ENCODE results near the gene NDUFAF8. TPM values are rescaled to one million over a fixed set of nuclear protein-coding genes. Genes with fewer than 3 reads are reported as not detected.

Gene NDUFAF8
- total RNA-seq, 1 donor from 2014 or later = 45.9 TPM

DNA sequence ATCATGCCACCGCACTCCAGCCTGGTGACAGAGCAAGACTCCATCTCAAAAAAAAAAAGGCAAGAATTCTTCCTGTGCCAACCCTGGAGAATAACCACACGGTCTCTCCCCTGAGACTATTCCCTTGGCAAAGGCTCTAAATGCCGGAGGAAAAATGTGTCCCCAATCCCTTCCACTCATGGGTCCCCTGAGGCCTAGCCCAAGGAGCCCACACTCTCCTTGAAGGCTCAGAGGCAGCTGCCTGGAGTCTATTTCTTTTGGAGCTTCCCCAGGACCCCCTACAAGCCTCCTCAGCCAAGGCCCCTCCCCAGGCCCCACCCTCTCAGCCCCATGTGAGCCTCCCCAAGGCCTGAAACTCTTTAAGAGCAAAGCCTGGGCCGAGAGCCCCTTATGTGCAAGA lies 33.0 kb upstream of the NDUFAF8 start:
- no peak for TF ChIP-seq CTCF (IDR thresholded peaks at IDR 0.05; ENCODE audit: insufficient read depth, low read length, poor library complexity, severe bottlenecking)
- Histone ChIP-seq H3K36me3 (ENCODE audit: control insufficient read depth, insufficient read depth, low read length) (no peaks in the 10 kb centered on the region), H3K27me3 (ENCODE audit: control insufficient read depth, insufficient read depth, low read length) (no peaks in the 10 kb centered on the region), H3K4me3 (ENCODE audit: low read depth, low read length) (no peak overlapping the region)
- no peak for DNase-seq (ENCODE audit: low read depth)

DNA sequence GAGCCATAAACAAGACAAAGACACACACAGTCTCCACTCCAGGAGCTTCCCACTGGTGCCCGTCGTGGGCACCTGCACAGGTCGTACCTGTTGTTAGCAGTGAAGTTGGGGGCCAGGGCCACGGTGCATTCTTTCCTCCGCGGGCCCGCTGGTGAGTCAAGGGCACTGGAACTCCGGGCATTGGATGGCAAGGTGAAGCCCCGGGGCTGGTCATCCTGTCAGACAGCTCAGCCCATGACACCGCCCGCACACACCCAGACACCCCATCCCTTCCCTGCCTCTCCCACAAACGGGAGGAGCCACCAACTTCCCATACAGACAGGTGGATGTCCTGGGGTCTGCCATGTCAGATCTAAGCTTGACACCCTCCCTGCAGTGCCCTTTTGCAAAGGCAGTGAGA lies 32.5 kb upstream of the NDUFAF8 start:
- Histone ChIP-seq H3K4me3 (ENCODE audit: low read depth, low read length) (no peak overlapping the region), H3K27me3 (ENCODE audit: control insufficient read depth, insufficient read depth, low read length) (no peaks in the 10 kb centered on the region), H3K36me3 (ENCODE audit: control insufficient read depth, insufficient read depth, low read length) (no peaks in the 10 kb centered on the region)
- no peak for DNase-seq (ENCODE audit: low read depth)
- TF ChIP-seq CTCF (IDR thresholded peaks at IDR 0.05; ENCODE audit: insufficient read depth, low read length, poor library complexity, severe bottlenecking) = no peak

GRCh38 chr17:81207610-81208581 lies 31.2 kb upstream of the NDUFAF8 start:
- Histone ChIP-seq H3K4me3 (ENCODE audit: low read depth, low read length) (no peak overlapping the region), H3K27me3 (ENCODE audit: control insufficient read depth, insufficient read depth, low read length) (no peaks in the 10 kb centered on the region), H3K36me3 (ENCODE audit: control insufficient read depth, insufficient read depth, low read length) (no peaks in the 10 kb centered on the region)
- DNase-seq (ENCODE audit: low read depth) = no peak
- TF ChIP-seq CTCF (IDR thresholded peaks at IDR 0.05; ENCODE audit: insufficient read depth, low read length, poor library complexity, severe bottlenecking) = no peak

- no peak for DNase-seq (ENCODE audit: low read depth)
- Histone ChIP-seq H3K36me3 (ENCODE audit: control insufficient read depth, insufficient read depth, low read length) (no peaks in the 10 kb centered on the region), H3K27me3 (ENCODE audit: control insufficient read depth, insufficient read depth, low read length) (no peaks in the 10 kb centered on the region), H3K4me3 (ENCODE audit: low read depth, low read length) (no peak overlapping the region)
- no peak for TF ChIP-seq CTCF (IDR thresholded peaks at IDR 0.05; ENCODE audit: insufficient read depth, low read length, poor library complexity, severe bottlenecking)
These were observed 30.5 kb upstream of the NDUFAF8 start for GRCh38 chr17:81208651-81209050.

DNA sequence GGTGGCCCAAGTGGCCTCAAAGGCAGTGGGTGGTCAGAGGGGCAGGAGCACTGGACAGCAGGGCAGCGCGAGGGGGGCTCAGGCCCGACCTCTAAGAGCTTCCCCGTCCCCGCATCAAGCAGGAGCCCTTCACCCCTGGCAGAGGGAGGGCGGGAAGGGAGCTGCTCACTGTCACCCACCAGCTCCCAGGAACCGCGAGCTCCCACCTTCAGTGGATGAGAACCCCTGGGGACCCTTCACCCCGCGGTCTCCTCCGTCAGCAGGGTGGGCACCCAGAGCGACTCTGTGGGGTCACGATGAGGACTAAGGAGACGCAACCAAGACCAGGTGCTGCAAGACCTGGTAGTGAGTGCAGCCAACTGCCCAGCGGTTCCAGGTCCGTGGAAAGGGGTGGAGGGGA lies 30.0 kb upstream of the NDUFAF8 start:
- Histone ChIP-seq H3K36me3 (ENCODE audit: control insufficient read depth, insufficient read depth, low read length) (no peaks in the 10 kb centered on the region), H3K27me3 (ENCODE audit: control insufficient read depth, insufficient read depth, low read length) (no peaks in the 10 kb centered on the region), H3K4me3 (ENCODE audit: low read depth, low read length) (no peak overlapping the region)
- no peak for DNase-seq (ENCODE audit: low read depth)
- no peak for TF ChIP-seq CTCF (IDR thresholded peaks at IDR 0.05; ENCODE audit: insufficient read depth, low read length, poor library complexity, severe bottlenecking)

Measured in kidney epithelial cell (primary cell).